ENCODE results near the gene MCF2L. TPM values are rescaled to one million over a fixed set of nuclear protein-coding genes. Genes with fewer than 3 reads are reported as not detected.

Gene MCF2L
- total RNA-seq, 2 experiments from 2014 or later = 2.8 to 16.4 TPM

- no peak for TF ChIP-seq EZH2phosphoT487 (IDR thresholded peaks at IDR 0.05; ENCODE audit: borderline replicate concordance, low read depth, low read length)
- no peak for TF ChIP-seq CTCF (conservative IDR thresholded peaks at IDR 0.05; ENCODE audit: low read length)
- H3K27ac ChIP-seq (ENCODE audit: low read depth, low read length, poor library complexity, severe bottlenecking) = no peak overlapping the region
- DNase-seq (ENCODE audit: low spot score) = no peak
- H3K4me1 ChIP-seq (ENCODE audit: insufficient read depth, low read length, poor library complexity, severe bottlenecking) = no peaks in the 10 kb centered on the region
- no peaks in the 10 kb centered on the region for H3K9me3 ChIP-seq (ENCODE audit: low read length)
- no peak overlapping the region for H3K4me2 ChIP-seq (ENCODE audit: low read length)
- ChIA-PET CTCF (ENCODE audit: unreplicated experiment) (no interaction called here), POLR2A (no interaction called here)
- H3K36me3 ChIP-seq (ENCODE audit: insufficient read depth, low read length) = no peaks in the 10 kb centered on the region
- H3K79me2 ChIP-seq (ENCODE audit: insufficient read depth, low read depth, low read length) = no peaks in the 10 kb centered on the region
- H3K4me3 ChIP-seq (ENCODE audit: low read depth, low read length, poor library complexity, severe bottlenecking) = no peak overlapping the region
- no peaks in the 10 kb centered on the region for H4K20me1 ChIP-seq (ENCODE audit: insufficient read depth, low read length)
- no TSS peak for BruUV-seq (replicated peaks)
- intact Hi-C loops (cut with micrococcal nuclease; ENCODE audit: unreplicated experiment) = no loop called here
- no peaks in the 10 kb centered on the region for H3K9me2 ChIP-seq (ENCODE audit: insufficient read depth, low read length)
- H2AFZ ChIP-seq (ENCODE audit: low read length) = no peak overlapping the region
Observed at GRCh38 chr13:113009743-113010509, 40.9 kb downstream of the MCF2L start.

- Histone ChIP-seq H3K79me2 (ENCODE audit: insufficient read depth, low read depth, low read length) (no peaks in the 10 kb centered on the region), H3K9me3 (ENCODE audit: low read length) (no peaks in the 10 kb centered on the region), H3K27ac (ENCODE audit: low read depth, low read length, poor library complexity, severe bottlenecking) (no peak overlapping the region), H2AFZ (ENCODE audit: low read length) (no peak overlapping the region), H3K36me3 (ENCODE audit: insufficient read depth, low read length) (no peaks in the 10 kb centered on the region), H3K4me2 (ENCODE audit: low read length) (no peak overlapping the region), H3K4me3 (ENCODE audit: low read depth, low read length, poor library complexity, severe bottlenecking) (no peak overlapping the region), H4K20me1 (ENCODE audit: insufficient read depth, low read length) (no peaks in the 10 kb centered on the region), H3K4me1 (ENCODE audit: insufficient read depth, low read length, poor library complexity, severe bottlenecking) (no peaks in the 10 kb centered on the region), H3K9me2 (ENCODE audit: insufficient read depth, low read length) (no peaks in the 10 kb centered on the region)
- TF ChIP-seq EZH2phosphoT487 (IDR thresholded peaks at IDR 0.05; ENCODE audit: borderline replicate concordance, low read depth, low read length) (no peak), CTCF (conservative IDR thresholded peaks at IDR 0.05; ENCODE audit: low read length) (no peak)
- no peak for DNase-seq (ENCODE audit: low spot score)
- intact Hi-C loops (cut with micrococcal nuclease; ENCODE audit: unreplicated experiment) = no loop called here
- CTCF ChIA-PET (ENCODE audit: unreplicated experiment) = no interaction called here
- BruUV-seq (replicated peaks) = no TSS peak
- POLR2A ChIA-PET = no interaction called here
Observed at GRCh38 chr13:113010510-113010865, 41.5 kb downstream of the MCF2L start.

- no peak overlapping the region for H3K27ac ChIP-seq (ENCODE audit: low read depth, low read length, poor library complexity, severe bottlenecking)
- no peak overlapping the region for H3K4me2 ChIP-seq (ENCODE audit: low read length)
- ChIA-PET CTCF (ENCODE audit: unreplicated experiment) (no interaction called here), POLR2A (no interaction called here)
- no peaks in the 10 kb centered on the region for H3K36me3 ChIP-seq (ENCODE audit: insufficient read depth, low read length)
- no peak for DNase-seq (ENCODE audit: low spot score)
- no peaks in the 10 kb centered on the region for H3K4me1 ChIP-seq (ENCODE audit: insufficient read depth, low read length, poor library complexity, severe bottlenecking)
- TF ChIP-seq CTCF (conservative IDR thresholded peaks at IDR 0.05; ENCODE audit: low read length) (no peak), EZH2phosphoT487 (IDR thresholded peaks at IDR 0.05; ENCODE audit: borderline replicate concordance, low read depth, low read length) (no peak)
- H3K9me3 ChIP-seq (ENCODE audit: low read length) = no peaks in the 10 kb centered on the region
- no peaks in the 10 kb centered on the region for H4K20me1 ChIP-seq (ENCODE audit: insufficient read depth, low read length)
- BruUV-seq (replicated peaks) = no TSS peak
- no peaks in the 10 kb centered on the region for H3K79me2 ChIP-seq (ENCODE audit: insufficient read depth, low read depth, low read length)
- H3K4me3 ChIP-seq (ENCODE audit: low read depth, low read length, poor library complexity, severe bottlenecking) = no peak overlapping the region
- no peaks in the 10 kb centered on the region for H3K9me2 ChIP-seq (ENCODE audit: insufficient read depth, low read length)
- intact Hi-C loops (cut with micrococcal nuclease; ENCODE audit: unreplicated experiment) = no loop called here
- no peak overlapping the region for H2AFZ ChIP-seq (ENCODE audit: low read length)
Observed at GRCh38 chr13:113013303-113013702, 44.3 kb downstream of the MCF2L start.

Data from OCI-LY7 (cell line).